Fibroblast of skin of left quadriceps (primary cell): ENCODE data around the gene DPM3.

ENCODE experiments used
- DNase-seq, 2 experiments: peaks; one replicate each; pipeline ENCODE4 v3.0.0-alpha.2; 2013; ENCODE audit warnings: low read depth in 2 of 2

Gene DPM3

DNA sequence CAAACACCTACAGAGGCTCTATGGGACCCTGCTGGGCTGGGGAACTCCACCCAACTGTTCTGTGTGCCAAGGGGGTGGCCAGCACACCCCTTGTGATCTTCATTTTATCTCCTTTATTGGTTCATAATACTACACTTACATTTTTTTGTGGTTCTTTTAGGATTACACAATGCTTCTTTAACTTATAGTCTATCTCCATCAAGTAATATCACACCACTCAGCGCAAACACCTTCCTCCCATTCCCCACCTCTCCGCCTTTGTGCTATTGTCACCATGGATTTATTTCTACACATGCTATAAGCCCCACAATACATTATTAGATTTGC lies 45.7 kb downstream of the DPM3 start:
- DNase-seq = no peak

DNA sequence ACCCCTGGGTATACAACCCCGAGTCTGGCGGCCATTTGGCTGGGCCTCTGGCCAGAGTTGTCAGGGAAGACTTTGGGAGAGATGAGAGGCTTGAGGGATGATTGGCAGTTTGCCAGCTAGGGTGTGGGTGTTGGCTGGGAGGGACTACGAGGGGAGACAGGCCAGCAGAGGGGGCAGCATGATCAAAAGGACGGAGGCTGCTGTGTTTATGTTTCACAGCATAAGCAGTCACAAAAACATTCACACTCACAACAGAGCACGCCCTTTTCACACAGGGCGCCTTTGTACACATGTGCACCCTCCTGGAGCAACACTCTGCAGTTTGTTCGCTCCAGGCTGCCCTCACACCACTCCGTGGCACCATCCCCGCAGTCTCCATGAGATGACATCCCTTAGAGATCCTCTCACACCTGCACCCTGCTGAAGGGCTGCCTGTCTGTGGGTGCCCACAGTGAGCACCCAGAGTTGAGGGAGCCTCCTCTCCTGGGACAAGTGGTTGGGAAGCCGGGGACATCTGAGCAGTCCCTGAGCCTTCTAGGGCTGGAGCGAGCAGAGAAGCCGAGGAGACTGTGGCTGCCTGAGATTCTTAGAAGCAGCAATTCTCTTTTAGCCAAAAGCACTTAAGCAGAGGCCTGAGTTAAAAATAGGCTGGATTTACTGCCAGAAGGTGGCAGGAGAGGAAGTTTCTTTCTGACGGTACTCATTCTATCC lies 46.3 kb downstream of the DPM3 start:
- DNase-seq = no peak

DNA sequence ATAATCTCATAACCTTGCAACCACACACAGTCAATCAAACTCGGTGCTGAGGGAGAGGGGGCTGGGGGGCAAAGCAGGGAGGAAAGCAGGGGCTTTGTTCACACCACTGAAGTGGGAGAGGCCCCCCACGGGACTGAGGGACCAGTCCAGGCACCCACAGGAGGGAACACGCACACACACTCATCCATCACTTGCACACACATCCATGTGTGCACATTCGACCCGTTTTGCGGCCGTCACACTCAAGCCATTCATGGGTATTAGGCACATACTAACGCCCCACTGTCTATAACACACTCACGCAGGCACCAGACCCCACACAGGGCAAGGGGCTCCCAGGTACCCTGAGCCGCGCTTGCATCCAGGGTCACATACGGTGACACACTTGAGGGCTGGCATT lies 47.7 kb downstream of the DPM3 start:
- no peak for DNase-seq

DNA sequence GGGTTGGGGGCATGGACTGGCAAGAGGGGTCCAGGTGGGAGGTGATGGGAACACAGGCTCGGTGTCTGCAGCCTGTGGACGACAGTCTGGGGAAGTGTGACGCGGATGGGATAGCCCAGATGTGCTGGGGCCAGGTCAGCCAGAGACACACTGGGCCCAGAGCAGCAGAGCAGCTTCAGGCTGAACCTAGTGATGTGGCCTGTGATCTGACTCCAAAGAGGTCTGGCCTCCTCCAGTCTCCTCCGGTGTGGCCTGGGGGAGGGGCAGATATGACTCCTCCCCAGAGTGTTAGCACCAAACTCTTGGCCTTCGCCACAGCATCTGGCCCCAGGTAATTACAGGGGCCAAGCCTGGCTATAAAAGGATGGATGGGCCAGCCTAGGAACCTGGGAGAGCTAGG lies 48.2 kb downstream of the DPM3 start:
- DNase-seq = no peak

DNA sequence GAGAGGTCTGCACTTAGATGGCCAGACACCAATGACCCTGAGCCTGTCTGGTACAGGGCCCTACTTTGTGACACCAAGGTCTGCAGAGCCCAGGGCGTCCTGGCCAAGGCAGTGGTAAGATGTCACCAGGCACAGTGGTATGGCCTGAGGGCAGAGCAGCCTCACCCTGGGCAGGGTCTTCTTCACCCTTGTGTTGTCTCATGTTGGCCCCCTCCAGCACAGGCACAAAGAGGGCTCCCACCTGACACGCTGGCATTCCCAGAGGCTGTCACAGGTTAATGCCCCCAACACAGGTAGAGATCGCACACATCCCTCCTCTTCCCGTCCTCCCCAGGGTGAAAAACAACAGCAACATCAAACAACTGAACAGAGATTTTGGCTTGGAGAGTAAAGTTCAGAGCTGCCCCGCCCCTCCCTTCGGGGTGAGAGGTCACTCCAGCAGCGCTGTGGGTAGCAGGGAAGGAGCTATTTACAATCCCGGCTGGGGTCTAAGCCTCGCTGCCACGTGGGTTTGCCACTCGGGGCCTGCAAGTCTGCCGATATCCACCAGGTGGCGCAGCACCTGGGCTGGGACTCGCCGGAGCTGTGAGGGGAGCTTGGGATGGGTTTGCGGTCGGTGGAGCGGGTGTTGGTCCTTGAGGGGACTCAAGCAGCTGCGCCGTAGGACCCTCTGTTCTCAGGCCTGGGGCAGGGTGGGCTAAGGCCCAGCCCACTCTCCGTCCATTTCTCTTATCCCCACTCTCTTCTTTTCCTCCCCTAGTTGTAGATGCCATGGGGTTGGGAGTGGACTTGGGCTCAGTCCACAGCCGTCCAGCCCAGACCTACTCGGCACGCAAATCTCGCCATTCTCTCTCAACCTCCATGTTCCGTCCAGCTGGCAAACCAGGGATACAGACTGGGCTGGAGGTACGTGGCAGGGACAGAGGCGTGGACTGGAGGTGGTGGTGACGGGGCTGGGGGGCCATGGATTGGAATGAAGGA lies 49.0 kb downstream of the DPM3 start:
- no peak for DNase-seq
